Measurements from ENCODE around the gene PHC3.

Gene PHC3

DNA sequence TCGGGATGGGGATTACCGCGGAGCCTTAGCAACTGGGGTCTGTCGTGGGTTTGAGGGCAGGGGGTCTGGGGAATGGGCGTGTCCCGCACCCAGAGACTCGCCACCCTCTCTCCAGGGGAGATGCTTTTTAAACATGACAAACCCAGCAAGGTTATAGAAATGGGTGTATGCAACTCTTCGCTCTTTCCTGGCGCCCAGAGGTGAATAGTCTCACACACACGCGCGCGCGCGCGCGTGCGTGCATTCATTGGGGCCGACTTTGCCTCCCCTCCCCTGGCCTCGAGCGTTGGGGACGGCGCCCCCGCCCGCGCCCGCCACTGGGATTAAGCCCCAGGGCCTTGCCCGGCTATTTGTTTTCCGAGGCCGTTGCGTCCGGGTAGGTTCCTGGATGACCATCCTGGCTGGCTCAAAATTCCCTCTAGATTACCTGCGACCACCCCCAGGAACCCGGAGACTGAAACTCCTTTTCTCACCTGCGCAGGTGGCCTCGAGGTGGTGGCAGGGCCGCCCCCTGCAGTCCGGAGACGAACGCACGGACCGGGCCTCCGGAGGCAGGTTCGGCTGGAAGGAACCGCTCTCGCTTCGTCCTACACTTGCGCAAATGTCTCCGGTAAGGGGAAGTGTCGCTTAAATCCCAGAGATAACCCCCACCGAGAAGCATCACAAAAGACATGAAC, 143.0 kb downstream of the PHC3 start:
- Histone ChIP-seq H3F3A (ENCODE audit: insufficient read depth) (peaks cover 11% of the 10 kb centered on the region), H3K27me3 (ENCODE audit: low read length) (no peaks in the 10 kb centered on the region), H3K36me3 (ENCODE audit: low read length) (no peaks in the 10 kb centered on the region), H3K9ac (ENCODE audit: low read length) (peak overlapping the region; percentile 58), H3K4me3 (ENCODE audit: insufficient read depth, low read length, poor library complexity, severe bottlenecking) (peak overlapping the region; percentile 67), H3K79me2 (ENCODE audit: insufficient read depth, low read length) (no peaks in the 10 kb centered on the region), H4K20me1 (ENCODE audit: low read depth, low read length) (no peaks in the 10 kb centered on the region), H3K9me2 (replicated peaks; ENCODE audit: insufficient read depth, low read length) (no peaks in the 10 kb centered on the region), H3K9me3 (ENCODE audit: insufficient read depth, low read length) (no peaks in the 10 kb centered on the region), H3K4me2 (ENCODE audit: low read depth, low read length, poor library complexity, severe bottlenecking) (peak overlapping the region; percentile 88), H2AFZ (ENCODE audit: low read depth, low read length, severe bottlenecking) (peak overlapping the region; percentile 88), H3K27ac (ENCODE audit: low read depth, low read length) (no peak overlapping the region)
- TF ChIP-seq, protein P1, sequence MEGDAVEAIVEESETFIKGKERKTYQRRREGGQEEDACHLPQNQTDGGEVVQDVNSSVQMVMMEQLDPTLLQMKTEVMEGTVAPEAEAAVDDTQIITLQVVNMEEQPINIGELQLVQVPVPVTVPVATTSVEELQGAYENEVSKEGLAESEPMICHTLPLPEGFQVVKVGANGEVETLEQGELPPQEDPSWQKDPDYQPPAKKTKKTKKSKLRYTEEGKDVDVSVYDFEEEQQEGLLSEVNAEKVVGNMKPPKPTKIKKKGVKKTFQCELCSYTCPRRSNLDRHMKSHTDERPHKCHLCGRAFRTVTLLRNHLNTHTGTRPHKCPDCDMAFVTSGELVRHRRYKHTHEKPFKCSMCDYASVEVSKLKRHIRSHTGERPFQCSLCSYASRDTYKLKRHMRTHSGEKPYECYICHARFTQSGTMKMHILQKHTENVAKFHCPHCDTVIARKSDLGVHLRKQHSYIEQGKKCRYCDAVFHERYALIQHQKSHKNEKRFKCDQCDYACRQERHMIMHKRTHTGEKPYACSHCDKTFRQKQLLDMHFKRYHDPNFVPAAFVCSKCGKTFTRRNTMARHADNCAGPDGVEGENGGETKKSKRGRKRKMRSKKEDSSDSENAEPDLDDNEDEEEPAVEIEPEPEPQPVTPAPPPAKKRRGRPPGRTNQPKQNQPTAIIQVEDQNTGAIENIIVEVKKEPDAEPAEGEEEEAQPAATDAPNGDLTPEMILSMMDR (IDR thresholded peaks at IDR 0.05; ENCODE audit: insufficient read depth, low read length, poor library complexity, severe bottlenecking), result peak; percentile 34
- TF ChIP-seq EZH2phosphoT487 (conservative IDR thresholded peaks at IDR 0.05; ENCODE audit: low read length), result no peak
